Suppressor macrophage (primary cell): ENCODE measurements around the gene VSIG10.
A peak's percentile ranks its signal among the peaks of the same experiment; 100 is the strongest.
"Not testable (repeated sequence)": the region's sequence is repeated elsewhere in the genome, so short reads cannot be mapped to it uniquely, and the experiment has no call there.

Experiments
- DNase-seq, 4 experiments: peaks; one replicate each; pipeline ENCODE4 v3.0.0-alpha.2; 2020 to 2022

VSIG10 gene

GRCh38 chr12:118107011-118107410, 3.2 kb upstream of the VSIG10 start:
- DNase-seq: no peak

- DNase-seq: peak in 3 of 4 experiments; percentile 5 to 35 (median 10)
These were observed 610 bp downstream of the VSIG10 start for GRCh38 chr12:118103201-118103600.

DNA sequence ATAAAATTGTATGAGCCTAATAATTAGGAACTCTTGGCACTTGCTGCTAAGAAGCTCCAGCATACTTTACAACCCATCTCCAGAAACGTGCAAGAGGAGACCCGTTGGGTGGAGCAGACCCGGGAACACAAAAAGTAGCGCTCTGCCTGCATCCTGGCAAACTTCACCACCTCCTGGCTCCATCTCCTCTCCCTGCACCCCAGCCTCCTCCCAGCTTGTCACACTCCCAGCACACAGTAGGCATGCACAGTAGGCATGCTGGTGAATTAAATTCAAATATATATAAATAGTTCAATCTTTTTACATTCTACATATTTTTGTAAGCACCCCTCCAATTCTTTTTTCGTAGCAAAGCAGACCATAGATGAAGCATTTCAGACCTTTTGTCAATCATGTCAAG, 1.2 kb downstream of the VSIG10 start:
- DNase-seq: no peak

DNA sequence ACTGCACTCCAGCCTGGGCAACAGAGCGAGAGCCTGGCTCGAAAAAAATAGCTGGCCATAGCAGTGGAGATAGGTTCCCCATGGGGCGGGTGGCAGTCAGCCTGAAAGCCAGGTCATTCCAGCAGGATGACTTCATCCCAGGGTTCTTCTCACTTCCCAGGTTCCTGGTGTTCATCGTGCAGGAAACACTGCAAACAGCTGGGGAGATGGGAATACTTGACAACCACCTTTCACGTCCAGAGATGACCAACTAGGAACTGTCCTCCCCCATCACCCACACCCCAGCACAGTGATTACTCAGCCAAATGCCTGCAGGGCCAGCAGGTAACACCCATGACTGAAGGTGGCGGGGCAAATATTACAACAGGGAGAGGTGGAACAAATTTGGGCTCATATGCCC, 1.7 kb downstream of the VSIG10 start:
- DNase-seq: no peak

DNA sequence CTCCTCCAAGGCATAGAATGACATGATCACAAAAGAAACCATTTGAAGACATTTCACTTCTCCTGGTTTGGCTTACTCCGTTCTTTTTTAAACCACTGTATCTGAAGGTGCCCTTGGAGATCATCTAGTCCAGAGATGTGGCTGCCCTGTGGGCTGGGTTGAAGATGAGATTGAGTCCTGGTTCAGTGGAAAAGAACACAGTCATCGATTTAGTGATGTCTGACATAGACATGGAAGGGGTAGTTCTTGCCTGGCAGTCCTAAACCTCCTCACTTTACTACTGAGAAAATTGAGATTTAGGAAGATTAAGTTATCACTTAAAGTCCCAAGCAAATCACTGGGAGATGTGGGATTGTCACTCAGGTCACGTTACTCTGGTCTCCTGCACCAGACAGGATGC, 2.8 kb downstream of the VSIG10 start:
- DNase-seq: no peak

DNA sequence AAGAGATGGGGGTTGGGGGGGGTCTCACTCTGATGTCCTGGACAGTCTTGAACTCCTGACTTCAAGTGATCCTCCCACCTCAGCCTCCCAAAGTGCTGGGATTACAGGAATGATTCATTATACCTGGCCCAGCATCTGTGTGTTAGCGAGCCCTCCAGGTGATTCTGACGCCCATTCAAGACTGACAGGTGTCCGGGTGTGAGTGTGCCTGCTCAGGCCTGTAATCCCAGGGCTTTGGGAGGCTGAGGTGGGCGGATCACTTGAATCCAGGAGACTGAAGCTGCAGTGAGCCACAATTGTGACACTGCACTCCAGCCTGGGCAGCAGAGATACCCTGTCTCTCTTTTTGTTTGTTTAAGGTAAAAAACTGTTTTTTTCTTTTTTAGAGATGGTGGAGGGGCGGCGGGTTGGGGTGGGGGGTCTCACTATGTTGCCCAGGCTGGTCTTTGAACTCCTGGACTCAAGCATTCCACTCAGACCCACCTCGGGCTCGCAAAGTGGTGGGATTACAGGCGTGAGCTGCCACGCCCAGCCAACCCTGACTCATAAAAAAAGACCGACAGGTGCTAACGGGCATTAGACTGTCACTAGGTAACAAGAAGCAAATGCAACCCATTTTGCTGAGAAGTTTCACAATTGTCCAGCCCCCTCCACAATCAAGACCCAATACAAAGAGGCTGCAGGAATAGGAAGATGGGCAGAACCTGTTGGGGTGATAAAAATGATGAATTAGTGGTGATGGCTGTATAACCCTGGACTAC, 4.7 kb downstream of the VSIG10 start:
- DNase-seq: no peak

- no peak for DNase-seq
These were observed 5.4 kb downstream of the VSIG10 start for GRCh38 chr12:118098401-118098800.

- DNase-seq: no peak
These were observed 9.8 kb downstream of the VSIG10 start for GRCh38 chr12:118094039-118094438.

- no peak for DNase-seq
These were observed 14.0 kb downstream of the VSIG10 start for GRCh38 chr12:118089782-118090181.

- no peak for DNase-seq
These were observed 21.6 kb downstream of the VSIG10 start for GRCh38 chr12:118082161-118082560.

- not testable (repeated sequence) for DNase-seq
These were observed 22.3 kb downstream of the VSIG10 start for GRCh38 chr12:118081521-118081920.

DNA sequence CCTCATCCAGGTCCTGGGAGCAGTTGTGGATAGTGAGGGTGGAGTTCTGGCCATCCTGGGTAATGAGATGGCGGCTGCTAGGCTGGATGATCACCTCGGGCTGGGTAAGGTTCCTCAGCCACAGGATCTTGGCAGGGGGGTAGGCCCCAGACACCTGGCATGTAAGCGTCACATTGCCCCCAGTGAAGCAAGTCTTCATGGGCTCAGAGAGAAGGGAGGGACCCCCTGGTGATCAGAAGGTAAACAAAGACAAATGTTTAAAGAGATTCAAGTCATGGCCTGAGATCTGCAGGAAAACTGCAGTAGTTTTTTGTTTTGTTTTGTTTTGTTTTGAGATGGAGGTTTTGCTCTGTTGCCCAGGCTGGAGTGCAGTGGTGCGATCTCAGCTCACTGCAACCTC, 30.0 kb downstream of the VSIG10 start:
- no peak for DNase-seq

DNA sequence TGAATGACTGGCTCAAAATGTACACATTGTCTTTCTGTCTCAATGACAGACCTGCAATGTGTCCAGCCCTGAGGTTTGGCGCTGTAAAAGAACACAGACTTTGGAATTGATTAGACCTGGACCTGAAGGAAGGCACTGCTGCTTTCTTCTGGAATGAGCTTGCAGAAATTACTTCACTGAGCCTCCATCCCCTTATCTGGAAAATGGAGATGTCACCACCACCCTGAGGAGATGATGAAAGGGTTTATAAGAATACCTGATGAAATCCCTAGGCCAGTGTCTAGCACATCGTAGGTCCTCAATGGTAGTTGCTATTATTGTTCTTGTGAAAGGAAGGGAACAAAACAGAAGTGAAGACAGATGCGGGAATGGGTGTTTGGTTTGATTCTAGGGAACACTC, 33.2 kb downstream of the VSIG10 start:
- no peak for DNase-seq

- DNase-seq: no peak
These were observed 35.4 kb downstream of the VSIG10 start for GRCh38 chr12:118068445-118068844.

DNA sequence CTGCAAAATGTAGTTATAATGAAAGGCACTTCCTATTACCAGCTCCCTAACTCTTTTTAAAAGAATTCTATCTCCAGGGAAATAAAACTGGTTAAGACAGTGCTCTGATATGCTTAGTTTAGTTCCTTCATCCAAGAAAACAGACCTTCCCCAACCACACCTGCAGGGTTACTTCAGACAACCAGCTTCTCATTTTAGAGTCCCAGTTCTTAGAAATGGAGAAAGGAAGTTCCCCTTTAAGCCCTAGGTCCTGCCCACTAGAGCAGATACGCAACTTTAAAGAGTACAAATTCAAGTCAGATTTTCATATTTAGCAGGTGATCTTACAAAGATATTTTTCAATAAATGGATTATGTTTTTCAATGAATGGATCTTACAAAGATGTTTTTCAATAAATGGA, 38.4 kb downstream of the VSIG10 start:
- DNase-seq: peak; percentile 8 to 43 (median 30)

DNA sequence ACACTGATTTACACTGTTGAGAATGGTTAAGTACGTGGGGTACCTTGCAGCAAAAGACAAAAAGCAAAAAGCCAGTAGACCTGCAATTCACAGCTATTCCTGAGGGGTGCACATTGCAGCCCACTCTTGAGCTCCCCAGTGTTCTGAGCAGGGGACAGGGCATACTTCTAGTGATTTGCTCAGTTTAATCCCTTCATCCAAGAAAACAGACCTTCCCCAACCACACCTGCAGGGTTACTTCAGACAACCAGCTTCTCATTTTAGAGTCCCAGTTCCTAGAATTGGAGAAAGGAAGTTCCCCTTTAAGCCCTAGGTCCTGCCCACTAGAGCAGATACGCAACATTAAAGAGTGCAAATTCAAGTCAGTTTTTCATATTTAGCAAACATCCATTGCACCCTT, 39.2 kb downstream of the VSIG10 start:
- peak; percentile 14 to 55 (median 46) for DNase-seq

- DNase-seq: peak in 3 of 4 experiments; percentile 7 to 59 (median 18)
These were observed 40.0 kb downstream of the VSIG10 start for GRCh38 chr12:118063576-118064391.

DNA sequence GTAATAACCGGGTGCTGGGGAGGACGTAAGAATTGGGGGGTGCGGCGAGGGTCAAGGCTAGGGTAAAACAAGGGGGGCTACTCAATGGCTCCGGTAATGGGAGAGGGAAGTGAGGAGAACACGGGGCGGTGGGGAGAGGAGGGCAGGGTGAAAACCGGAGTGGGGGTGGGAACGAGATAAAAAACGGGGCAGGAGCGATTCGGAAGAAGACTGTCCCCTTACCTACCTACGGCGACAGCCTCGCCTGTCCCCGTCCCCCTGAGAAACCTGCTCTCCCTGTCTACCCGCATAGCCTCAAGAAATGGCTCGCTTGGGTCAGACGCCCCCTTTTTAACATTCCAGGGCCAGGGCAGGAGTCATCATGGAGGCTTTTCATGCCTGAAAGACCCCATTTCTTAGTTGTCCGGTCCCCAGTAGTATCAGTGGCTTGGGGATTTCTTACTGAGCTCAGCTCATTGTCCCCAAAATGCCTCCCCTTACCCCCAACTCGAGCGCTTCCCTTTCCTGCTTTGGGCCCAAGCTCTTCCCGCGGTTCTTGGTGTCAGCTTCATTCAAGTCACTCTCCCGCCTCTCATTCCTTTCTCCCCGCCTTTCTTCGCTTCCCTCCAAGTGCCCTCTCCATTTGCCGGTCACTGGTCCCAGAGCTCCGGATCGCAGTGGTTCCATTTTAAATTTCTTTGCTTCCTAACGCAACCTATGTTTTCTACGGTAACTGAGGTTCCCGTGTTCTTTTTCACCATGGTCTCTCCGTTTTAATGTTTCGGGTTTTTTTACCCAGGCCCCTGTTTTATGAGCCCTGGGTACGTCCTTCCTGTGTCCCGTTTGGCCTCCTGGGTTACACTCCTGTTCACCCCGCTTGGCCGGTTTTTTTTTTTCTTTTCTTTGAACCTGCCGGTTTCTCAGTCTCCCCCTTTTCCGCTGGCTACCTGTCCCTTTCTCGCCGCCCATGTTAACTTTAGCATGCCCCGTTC, 41.7 kb downstream of the VSIG10 start:
- DNase-seq: peak; percentile 57 to 76 (median 70)

GRCh38 chr12:118061011-118061872, 42.6 kb downstream of the VSIG10 start, which contains the start of gene WSB2:
Gene WSB2 (minus strand): TSS chr12:118061179. CDS start chr12:118061048, 131 bp downstream.
- peak; percentile 71 to 93 (median 85) for DNase-seq

DNA sequence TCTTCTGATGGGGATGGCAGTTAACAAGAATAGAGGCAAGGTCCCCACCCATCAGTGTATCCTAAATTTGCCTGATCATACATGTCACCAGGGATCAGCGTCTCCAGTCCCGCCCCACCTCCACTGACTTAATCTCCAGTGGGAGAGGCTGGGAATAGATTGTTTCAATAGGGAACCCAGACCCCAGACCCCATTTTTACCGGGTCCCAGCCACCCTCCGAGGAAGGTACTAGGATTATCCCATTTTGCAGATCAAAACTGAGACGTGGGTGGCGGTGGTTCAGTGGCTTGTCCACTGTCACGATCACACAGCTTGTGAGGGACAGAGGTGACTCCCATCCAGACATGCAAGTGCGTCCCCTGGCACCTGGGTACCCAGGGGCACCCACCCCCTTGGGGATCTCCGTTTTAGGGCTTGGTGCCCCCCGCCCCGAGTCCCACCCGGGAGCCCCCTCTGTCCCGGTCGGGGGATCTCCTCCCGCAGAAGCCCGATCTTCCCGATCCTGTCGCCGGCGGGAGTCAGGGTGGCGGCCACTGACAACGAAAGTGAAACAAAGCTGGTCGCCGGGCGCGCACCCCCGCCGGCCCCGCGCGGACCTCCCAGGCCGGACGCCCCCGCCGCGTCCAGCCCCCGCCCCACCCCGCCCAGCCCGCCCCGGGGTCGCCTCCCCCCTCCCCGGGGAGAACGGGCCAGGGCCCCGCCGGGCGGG, 43.4 kb downstream of the VSIG10 start:
- peak; percentile 26 to 67 (median 50) for DNase-seq
